ENCODE results near the gene C14orf119.

The C14orf119 gene

GRCh38 chr14:23126548-23127278, 31.4 kb downstream of the C14orf119 start:
- no peak for DNase-seq (ENCODE audit: low read depth)

- DNase-seq (ENCODE audit: low read depth): no peak
Measured at GRCh38 chr14:23127861-23128260, 32.6 kb downstream of the C14orf119 start.

- DNase-seq (ENCODE audit: low read depth): no peak
Measured at GRCh38 chr14:23128969-23129758, 33.9 kb downstream of the C14orf119 start.

GRCh38 chr14:23129759-23130316, 34.5 kb downstream of the C14orf119 start:
- DNase-seq (ENCODE audit: low read depth): no peak

GRCh38 chr14:23130871-23131270, 35.6 kb downstream of the C14orf119 start:
- DNase-seq (ENCODE audit: low read depth): no peak

- DNase-seq (ENCODE audit: low read depth): no peak
Measured at GRCh38 chr14:23131482-23131881, 36.2 kb downstream of the C14orf119 start.

- no peak for DNase-seq (ENCODE audit: low read depth)
Measured at GRCh38 chr14:23132970-23133369, 37.7 kb downstream of the C14orf119 start.

- DNase-seq (ENCODE audit: low read depth): no peak
Measured at GRCh38 chr14:23136566-23137133, 41.3 kb downstream of the C14orf119 start.

GRCh38 chr14:23137192-23137812, 42.0 kb downstream of the C14orf119 start:
- DNase-seq (ENCODE audit: low read depth): no peak

GRCh38 chr14:23137813-23138535, 42.7 kb downstream of the C14orf119 start:
- DNase-seq (ENCODE audit: low read depth): no peak

GRCh38 chr14:23139874-23140273, 44.6 kb downstream of the C14orf119 start:
- no peak for DNase-seq (ENCODE audit: low read depth)

- no peak for DNase-seq (ENCODE audit: low read depth)
Measured at GRCh38 chr14:23140371-23140770, 45.1 kb downstream of the C14orf119 start.

GRCh38 chr14:23141706-23142444, 46.6 kb downstream of the C14orf119 start:
- DNase-seq (ENCODE audit: low read depth): no peak

GRCh38 chr14:23142826-23143225, 47.5 kb downstream of the C14orf119 start:
- DNase-seq (ENCODE audit: low read depth): no peak

- no peak for DNase-seq (ENCODE audit: low read depth)
Measured at GRCh38 chr14:23143911-23144310, 48.6 kb downstream of the C14orf119 start.

GRCh38 chr14:23145794-23146350, 50.6 kb downstream of the C14orf119 start:
- DNase-seq (ENCODE audit: low read depth): no peak

GRCh38 chr14:23146351-23146910, 51.1 kb downstream of the C14orf119 start:
- DNase-seq (ENCODE audit: low read depth): no peak

- DNase-seq (ENCODE audit: low read depth): no peak
Measured at GRCh38 chr14:23146980-23147379, 51.7 kb downstream of the C14orf119 start.

GRCh38 chr14:23147676-23148075, 52.4 kb downstream of the C14orf119 start:
- no peak for DNase-seq (ENCODE audit: low read depth)

- no peak for DNase-seq (ENCODE audit: low read depth)
Measured at GRCh38 chr14:23148591-23149249, 53.4 kb downstream of the C14orf119 start.

All from T-helper 22 cell (primary cell).